HEK293 (cell line): ENCODE measurements around the gene CHST14.

ENCODE experiments used
- GLI4 ChIP-seq: fragments of 450-650 bp; formaldehyde crosslinking; IDR thresholded peaks from 2 replicates; pipeline ENCODE4 v1.5.1; 2016; ENCODE audit warnings: missing biosample characterization, missing genetic modification characterization
- YY1 ChIP-seq: fragments of 450-650 bp; formaldehyde crosslinking; IDR thresholded peaks from 2 replicates; pipeline ENCODE4 v1.5.1; 2018; ENCODE audit warnings: missing biosample characterization, missing genetic modification characterization
- ZNF223 ChIP-seq: fragments of 450-650 bp; formaldehyde crosslinking; IDR thresholded peaks from 2 replicates; pipeline ENCODE4 v1.5.1; 2016; ENCODE audit warnings: missing biosample characterization, missing genetic modification characterization
- ZNF654 ChIP-seq: fragments of 450-650 bp; formaldehyde crosslinking; IDR thresholded peaks from 2 replicates; pipeline ENCODE4 v1.5.1; 2016; ENCODE audit warnings: low read depth, missing biosample characterization, missing genetic modification characterization
- TF ChIP-seq, protein P1 (sequence below): fragments of 450-650 bp; formaldehyde crosslinking; IDR thresholded peaks from 2 replicates; pipeline ENCODE4 v1.5.1; 2016; ENCODE audit warnings: missing biosample characterization, missing genetic modification characterization
- TF ChIP-seq, protein P2 (sequence below): fragments of 450-650 bp; formaldehyde crosslinking; IDR thresholded peaks from 2 replicates; pipeline ENCODE4 v1.5.1; 2016; ENCODE audit warnings: missing biosample characterization, missing genetic modification characterization
- TF ChIP-seq, protein P3 (sequence below): fragments of 450-650 bp; formaldehyde crosslinking; IDR thresholded peaks from 2 replicates; pipeline ENCODE4 v1.5.1; 2016; ENCODE audit warnings: missing biosample characterization, missing genetic modification characterization, low read depth
- TF ChIP-seq, protein P4 (sequence below): fragments of 450-650 bp; formaldehyde crosslinking; IDR thresholded peaks from 2 replicates; pipeline ENCODE4 v1.5.1; 2016; ENCODE audit warnings: missing biosample characterization, missing genetic modification characterization

DNA sequence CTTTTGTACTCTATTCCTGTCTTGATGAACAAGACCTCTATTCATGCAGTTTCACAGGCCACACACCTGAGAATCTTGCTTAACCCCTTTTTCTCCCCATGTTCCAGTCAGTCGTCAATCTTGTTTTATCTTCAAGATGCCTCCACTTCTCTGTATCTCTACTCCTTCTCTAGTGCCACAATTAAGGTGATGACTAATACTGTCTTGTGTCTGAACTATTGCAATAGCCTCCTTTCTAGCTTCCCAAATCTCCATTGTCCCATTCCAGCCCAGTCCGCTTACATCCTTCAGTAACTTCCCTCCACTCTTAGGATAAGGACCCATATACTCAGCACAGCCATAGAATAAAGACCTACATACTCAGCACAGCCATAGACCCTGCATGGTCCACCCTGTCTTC lies 24.7 kb downstream of the CHST14 start:
- TF ChIP-seq, protein P1, sequence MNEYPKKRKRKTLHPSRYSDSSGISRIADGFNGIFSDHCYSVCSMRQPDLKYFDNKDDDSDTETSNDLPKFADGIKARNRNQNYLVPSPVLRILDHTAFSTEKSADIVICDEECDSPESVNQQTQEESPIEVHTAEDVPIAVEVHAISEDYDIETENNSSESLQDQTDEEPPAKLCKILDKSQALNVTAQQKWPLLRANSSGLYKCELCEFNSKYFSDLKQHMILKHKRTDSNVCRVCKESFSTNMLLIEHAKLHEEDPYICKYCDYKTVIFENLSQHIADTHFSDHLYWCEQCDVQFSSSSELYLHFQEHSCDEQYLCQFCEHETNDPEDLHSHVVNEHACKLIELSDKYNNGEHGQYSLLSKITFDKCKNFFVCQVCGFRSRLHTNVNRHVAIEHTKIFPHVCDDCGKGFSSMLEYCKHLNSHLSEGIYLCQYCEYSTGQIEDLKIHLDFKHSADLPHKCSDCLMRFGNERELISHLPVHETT (tag by site-specific recombination), result no peak
- TF ChIP-seq, protein P2, sequence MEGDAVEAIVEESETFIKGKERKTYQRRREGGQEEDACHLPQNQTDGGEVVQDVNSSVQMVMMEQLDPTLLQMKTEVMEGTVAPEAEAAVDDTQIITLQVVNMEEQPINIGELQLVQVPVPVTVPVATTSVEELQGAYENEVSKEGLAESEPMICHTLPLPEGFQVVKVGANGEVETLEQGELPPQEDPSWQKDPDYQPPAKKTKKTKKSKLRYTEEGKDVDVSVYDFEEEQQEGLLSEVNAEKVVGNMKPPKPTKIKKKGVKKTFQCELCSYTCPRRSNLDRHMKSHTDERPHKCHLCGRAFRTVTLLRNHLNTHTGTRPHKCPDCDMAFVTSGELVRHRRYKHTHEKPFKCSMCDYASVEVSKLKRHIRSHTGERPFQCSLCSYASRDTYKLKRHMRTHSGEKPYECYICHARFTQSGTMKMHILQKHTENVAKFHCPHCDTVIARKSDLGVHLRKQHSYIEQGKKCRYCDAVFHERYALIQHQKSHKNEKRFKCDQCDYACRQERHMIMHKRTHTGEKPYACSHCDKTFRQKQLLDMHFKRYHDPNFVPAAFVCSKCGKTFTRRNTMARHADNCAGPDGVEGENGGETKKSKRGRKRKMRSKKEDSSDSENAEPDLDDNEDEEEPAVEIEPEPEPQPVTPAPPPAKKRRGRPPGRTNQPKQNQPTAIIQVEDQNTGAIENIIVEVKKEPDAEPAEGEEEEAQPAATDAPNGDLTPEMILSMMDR (tag by site-specific recombination), result no peak
- TF ChIP-seq, protein P3, sequence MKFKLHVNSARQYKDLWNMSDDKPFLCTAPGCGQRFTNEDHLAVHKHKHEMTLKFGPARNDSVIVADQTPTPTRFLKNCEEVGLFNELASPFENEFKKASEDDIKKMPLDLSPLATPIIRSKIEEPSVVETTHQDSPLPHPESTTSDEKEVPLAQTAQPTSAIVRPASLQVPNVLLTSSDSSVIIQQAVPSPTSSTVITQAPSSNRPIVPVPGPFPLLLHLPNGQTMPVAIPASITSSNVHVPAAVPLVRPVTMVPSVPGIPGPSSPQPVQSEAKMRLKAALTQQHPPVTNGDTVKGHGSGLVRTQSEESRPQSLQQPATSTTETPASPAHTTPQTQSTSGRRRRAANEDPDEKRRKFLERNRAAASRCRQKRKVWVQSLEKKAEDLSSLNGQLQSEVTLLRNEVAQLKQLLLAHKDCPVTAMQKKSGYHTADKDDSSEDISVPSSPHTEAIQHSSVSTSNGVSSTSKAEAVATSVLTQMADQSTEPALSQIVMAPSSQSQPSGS (tag by site-specific recombination), result no peak
- TF ChIP-seq YY1 (tag by site-specific recombination), result no peak
- TF ChIP-seq GLI4 (tag by site-specific recombination), result no peak
- TF ChIP-seq ZNF654 (tag by site-specific recombination), result no peak
- no peak for TF ChIP-seq ZNF223 (tag by site-specific recombination)
- TF ChIP-seq, protein P4, sequence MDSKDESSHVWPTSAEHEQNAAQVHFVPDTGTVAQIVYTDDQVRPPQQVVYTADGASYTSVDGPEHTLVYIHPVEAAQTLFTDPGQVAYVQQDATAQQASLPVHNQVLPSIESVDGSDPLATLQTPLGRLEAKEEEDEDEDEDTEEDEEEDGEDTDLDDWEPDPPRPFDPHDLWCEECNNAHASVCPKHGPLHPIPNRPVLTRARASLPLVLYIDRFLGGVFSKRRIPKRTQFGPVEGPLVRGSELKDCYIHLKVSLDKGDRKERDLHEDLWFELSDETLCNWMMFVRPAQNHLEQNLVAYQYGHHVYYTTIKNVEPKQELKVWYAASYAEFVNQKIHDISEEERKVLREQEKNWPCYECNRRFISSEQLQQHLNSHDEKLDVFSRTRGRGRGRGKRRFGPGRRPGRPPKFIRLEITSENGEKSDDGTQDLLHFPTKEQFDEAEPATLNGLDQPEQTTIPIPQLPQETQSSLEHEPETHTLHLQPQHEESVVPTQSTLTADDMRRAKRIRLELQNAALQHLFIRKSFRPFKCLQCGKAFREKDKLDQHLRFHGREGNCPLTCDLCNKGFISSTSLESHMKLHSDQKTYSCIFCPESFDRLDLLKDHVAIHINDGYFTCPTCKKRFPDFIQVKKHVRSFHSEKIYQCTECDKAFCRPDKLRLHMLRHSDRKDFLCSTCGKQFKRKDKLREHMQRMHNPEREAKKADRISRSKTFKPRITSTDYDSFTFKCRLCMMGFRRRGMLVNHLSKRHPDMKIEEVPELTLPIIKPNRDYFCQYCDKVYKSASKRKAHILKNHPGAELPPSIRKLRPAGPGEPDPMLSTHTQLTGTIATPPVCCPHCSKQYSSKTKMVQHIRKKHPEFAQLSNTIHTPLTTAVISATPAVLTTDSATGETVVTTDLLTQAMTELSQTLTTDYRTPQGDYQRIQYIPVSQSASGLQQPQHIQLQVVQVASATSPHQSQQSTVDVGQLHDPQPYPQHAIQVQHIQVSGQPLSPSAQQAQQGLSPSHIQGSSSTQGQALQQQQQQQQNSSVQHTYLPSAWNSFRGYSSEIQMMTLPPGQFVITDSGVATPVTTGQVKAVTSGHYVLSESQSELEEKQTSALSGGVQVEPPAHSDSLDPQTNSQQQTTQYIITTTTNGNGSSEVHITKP (tag by site-specific recombination), result no peak
